NCI-H1930 (cell line): ENCODE measurements around the gene CTCFL.

Source experiments
- DNase-seq, 2 experiments: peaks; one replicate each; lab custom pipeline; 2025; lab: John Stamatoyannopoulos, UW

The CTCFL gene

GRCh38 chr20:57560554-57561355, 35.8 kb upstream of the CTCFL start, which contains the start of gene PCK1:
PCK1 (plus strand) TSS chr20:57561110; CDS start chr20:57561412, 302 bp downstream.
- peak in 1 of 2 experiments; percentile 25 for DNase-seq

GRCh38 chr20:57559658-57560553, 35.0 kb upstream of the CTCFL start:
- DNase-seq = no peak

- DNase-seq = no peak
Observed at GRCh38 chr20:57559289-57559634, 34.3 kb upstream of the CTCFL start.

- DNase-seq = no peak
Observed at GRCh38 chr20:57558614-57559288, 33.8 kb upstream of the CTCFL start.

GRCh38 chr20:57557926-57558613, 33.1 kb upstream of the CTCFL start:
- no peak for DNase-seq

GRCh38 chr20:57556980-57557274, 32.0 kb upstream of the CTCFL start:
- DNase-seq = no peak

- no peak for DNase-seq
Observed at GRCh38 chr20:57555457-57556184, 30.7 kb upstream of the CTCFL start.

GRCh38 chr20:57553376-57554018, 28.6 kb upstream of the CTCFL start:
- peak in 1 of 2 experiments; percentile 47 for DNase-seq

- no peak for DNase-seq
Observed at GRCh38 chr20:57552471-57552870, 27.5 kb upstream of the CTCFL start.

GRCh38 chr20:57548177-57549058, 23.5 kb upstream of the CTCFL start:
- no peak for DNase-seq

GRCh38 chr20:57546956-57547649, 22.2 kb upstream of the CTCFL start:
- DNase-seq = no peak

GRCh38 chr20:57545927-57546662, 21.2 kb upstream of the CTCFL start:
- DNase-seq = no peak

GRCh38 chr20:57544838-57545564, 20.1 kb upstream of the CTCFL start:
- DNase-seq = no peak

GRCh38 chr20:57543754-57544153, 18.8 kb upstream of the CTCFL start:
- no peak for DNase-seq

GRCh38 chr20:57540890-57541580, 16.1 kb upstream of the CTCFL start:
- no peak for DNase-seq

- DNase-seq = no peak
Observed at GRCh38 chr20:57539889-57540288, 14.9 kb upstream of the CTCFL start.

- DNase-seq = no peak
Observed at GRCh38 chr20:57537822-57538221, 12.9 kb upstream of the CTCFL start.
